Mesenchymal stem cell (in vitro differentiated cells and primary cell): ENCODE results near the gene ATP6V0E2.

ENCODE experiments used
- DNase-seq: peaks from one replicate; pipeline ENCODE4 v3.0.0-alpha.2; 2013
- H2AFZ ChIP-seq: one replicate; pipeline ENCODE4 v1.6.1; 2013; ENCODE audit warnings: low read depth, mild to moderate bottlenecking, control low read depth, inconsistent platforms, low read length, moderate library complexity
- H2AK5ac ChIP-seq: 2 replicates; pipeline ENCODE4 v1.6.1; 2013; ENCODE audit warnings: low read length, moderate library complexity, mild to moderate bottlenecking, inconsistent platforms; ENCODE audit not compliant: severe bottlenecking
- H2BK120ac ChIP-seq: one replicate; pipeline ENCODE4 v1.6.1; 2013; ENCODE audit warnings: low read depth, mild to moderate bottlenecking, inconsistent platforms, low read length, moderate library complexity
- H2BK12ac ChIP-seq, 2 experiments: one replicate each; pipeline ENCODE4 v1.6.1; 2013; ENCODE audit warnings: inconsistent platforms in 2 of 2, low read length in 2 of 2, mild to moderate bottlenecking in 2 of 2, moderate library complexity in 2 of 2, control low read depth in 1 of 2
- H2BK15ac ChIP-seq: one replicate; pipeline ENCODE4 v1.6.1; 2013; ENCODE audit warnings: mild to moderate bottlenecking, low read depth, inconsistent platforms; ENCODE audit not compliant: poor library complexity, severe bottlenecking
- H2BK5ac ChIP-seq: 2 replicates; pipeline ENCODE4 v1.6.1; 2013; ENCODE audit warnings: low read depth, mild to moderate bottlenecking, low read length, control low read depth, inconsistent platforms; ENCODE audit not compliant: poor library complexity, severe bottlenecking
- H3K14ac ChIP-seq, 2 experiments: one replicate each; pipeline ENCODE4 v1.6.1; 2013; ENCODE audit warnings: inconsistent platforms in 2 of 2, low read length in 2 of 2, control low read depth in 1 of 2, mild to moderate bottlenecking in 1 of 2, moderate library complexity in 1 of 2
- H3K18ac ChIP-seq, 2 experiments: one replicate each; pipeline ENCODE4 v1.6.1; 2013; ENCODE audit warnings: inconsistent platforms in 2 of 2, low read length in 2 of 2, control low read depth in 1 of 2, low read depth in 1 of 2, mild to moderate bottlenecking in 1 of 2
- H3K23ac ChIP-seq, 2 experiments: one replicate each; pipeline ENCODE4 v1.6.1; 2013; ENCODE audit warnings: inconsistent platforms in 2 of 2, low read length in 2 of 2, mild to moderate bottlenecking in 2 of 2, moderate library complexity in 2 of 2, control low read depth in 1 of 2
- H3K27ac ChIP-seq: 2 replicates; pipeline ENCODE4 v1.5.1; 2013; ENCODE audit warnings: mild to moderate bottlenecking, moderate library complexity, low read length, control low read depth, inconsistent platforms; ENCODE audit not compliant: poor library complexity, severe bottlenecking
- H3K27me3 ChIP-seq, 2 experiments: 2 replicates each; pipeline versions ENCODE4 v1.6.1 to v1.7.0; 2013; ENCODE audit warnings: low read length in 2 of 2, mild to moderate bottlenecking in 2 of 2, moderate library complexity in 2 of 2, control low read depth in 1 of 2, inconsistent platforms in 1 of 2; ENCODE audit not compliant: control insufficient read depth in 1 of 2, insufficient read depth in 1 of 2
- H3K36me3 ChIP-seq, 2 experiments: 2 replicates each; pipeline versions ENCODE4 v1.6.1 to v1.7.0; 2013; ENCODE audit warnings: low read length in 2 of 2, control low read depth in 1 of 2, inconsistent platforms in 1 of 2, low read depth in 1 of 2, mild to moderate bottlenecking in 1 of 2; ENCODE audit not compliant: insufficient read depth in 2 of 2, control insufficient read depth in 1 of 2
- H3K4ac ChIP-seq, 2 experiments: one replicate each; pipeline ENCODE4 v1.6.1; 2013; ENCODE audit warnings: inconsistent platforms in 2 of 2, low read length in 2 of 2, mild to moderate bottlenecking in 2 of 2, moderate library complexity in 2 of 2, control low read depth in 1 of 2, low read depth in 1 of 2
- H3K4me1 ChIP-seq: 2 replicates; pipeline ENCODE4 v1.6.1; 2013; ENCODE audit warnings: low read depth, low read length, control low read depth; ENCODE audit not compliant: control insufficient read depth, insufficient read depth
- H3K4me2 ChIP-seq: 2 replicates; pipeline ENCODE4 v1.6.1; 2013; ENCODE audit warnings: low read length, mild to moderate bottlenecking, inconsistent platforms; ENCODE audit not compliant: poor library complexity, severe bottlenecking
- H3K4me3 ChIP-seq, 2 experiments: 2 replicates each; pipeline versions ENCODE4 v1.5.1 to v1.7.0; 2013; ENCODE audit warnings: low read length in 2 of 2, mild to moderate bottlenecking in 2 of 2, control low read depth in 1 of 2, low read depth in 1 of 2; ENCODE audit not compliant: insufficient read depth in 1 of 2
- H3K79me1 ChIP-seq: replicated peaks from 2 replicates; pipeline ENCODE4 v1.6.1; 2013; ENCODE audit warnings: mild to moderate bottlenecking, control low read depth, low read length, inconsistent platforms; ENCODE audit not compliant: poor library complexity, severe bottlenecking
- H3K9ac ChIP-seq: 2 replicates; pipeline ENCODE4 v1.7.0; 2013; ENCODE audit warnings: mild to moderate bottlenecking, low read length, moderate library complexity
- H3K9me3 ChIP-seq: 2 replicates; pipeline ENCODE4 v1.7.0; 2013; ENCODE audit warnings: mild to moderate bottlenecking, low read length; ENCODE audit not compliant: control insufficient read depth
- H4K8ac ChIP-seq: one replicate; pipeline ENCODE4 v1.6.1; 2013; ENCODE audit warnings: inconsistent platforms, mild to moderate bottlenecking, low read length, moderate library complexity
- H4K91ac ChIP-seq: one replicate; pipeline ENCODE4 v1.6.1; 2013; ENCODE audit warnings: mild to moderate bottlenecking, low read length, inconsistent platforms
- WGBS: methylation state at CpG from one replicate; pipeline ENCODE4 v1.1.7; 2013; ENCODE audit warnings: mixed read lengths; 5-methylcytosine and 5-hydroxymethylcytosine counted together

Gene ATP6V0E2

DNA sequence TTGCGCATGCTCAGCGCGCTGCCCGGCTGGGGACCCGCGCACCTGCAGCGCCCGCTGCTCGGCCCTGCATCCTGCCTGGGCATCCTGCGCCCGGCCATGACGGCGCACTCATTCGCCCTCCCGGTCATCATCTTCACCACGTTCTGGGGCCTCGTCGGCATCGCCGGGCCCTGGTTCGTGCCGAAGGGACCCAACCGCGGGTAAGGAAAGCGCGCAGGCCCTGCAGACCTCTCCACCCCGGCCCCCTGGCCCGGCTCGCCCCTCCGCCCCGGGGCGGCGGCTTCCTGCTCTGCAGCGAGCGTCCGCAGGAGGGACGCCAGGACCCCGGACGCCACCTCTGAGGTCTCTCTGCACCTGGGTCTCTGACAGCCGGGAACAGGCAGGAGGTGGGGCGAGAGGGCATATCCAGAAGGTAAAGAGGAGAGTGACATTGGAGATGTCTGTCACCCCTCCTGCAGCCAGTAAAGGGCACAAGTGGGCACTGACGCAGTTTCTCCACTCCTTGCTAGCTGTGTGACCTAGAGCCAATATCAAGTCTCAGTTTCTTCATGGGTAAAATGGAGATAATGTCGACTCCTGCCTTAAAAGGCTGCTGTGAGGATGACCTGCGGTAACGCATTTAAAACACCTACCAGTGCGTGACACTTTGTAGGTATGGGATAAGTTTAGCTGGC, 338 bp downstream of the ATP6V0E2 start:
- peak overlapping the region in 1 of 2 experiments; percentile 40 for H3K18ac ChIP-seq
- no peak overlapping the region for H3K23ac ChIP-seq
- no peaks in the 10 kb centered on the region for H3K27me3 ChIP-seq
- H3K4me3 ChIP-seq, result peak overlapping the region; percentile 84 to 85
- no peak overlapping the region for H3K27ac ChIP-seq
- WGBS, result 6% methylated on average over 46 of the region's 46 CpGs
- no peak overlapping the region for H2AK5ac ChIP-seq
- no peak overlapping the region for H2BK120ac ChIP-seq
- no peak overlapping the region for H3K14ac ChIP-seq
- H3K4me2 ChIP-seq, result peak overlapping the region; percentile 90
- no peak overlapping the region for H2BK15ac ChIP-seq
- H3K4me1 ChIP-seq, result peaks cover 8% of the 10 kb centered on the region
- H4K8ac ChIP-seq, result peak overlapping the region; percentile 55
- peaks cover 0 to 5% of the 10 kb centered on the region in 2 experiments for H3K36me3 ChIP-seq
- peak overlapping the region; percentile 81 for H3K9ac ChIP-seq
- H2BK12ac ChIP-seq, result no peak overlapping the region
- H3K9me3 ChIP-seq, result no peaks in the 10 kb centered on the region
- H3K4ac ChIP-seq, result peak overlapping the region in 1 of 2 experiments; percentile 4
- no peak overlapping the region for H4K91ac ChIP-seq
- peak overlapping the region; percentile 88 for H2AFZ ChIP-seq
- DNase-seq, result no peak
- H2BK5ac ChIP-seq, result no peak overlapping the region
- H3K79me1 ChIP-seq, result peaks cover 2% of the 10 kb centered on the region

DNA sequence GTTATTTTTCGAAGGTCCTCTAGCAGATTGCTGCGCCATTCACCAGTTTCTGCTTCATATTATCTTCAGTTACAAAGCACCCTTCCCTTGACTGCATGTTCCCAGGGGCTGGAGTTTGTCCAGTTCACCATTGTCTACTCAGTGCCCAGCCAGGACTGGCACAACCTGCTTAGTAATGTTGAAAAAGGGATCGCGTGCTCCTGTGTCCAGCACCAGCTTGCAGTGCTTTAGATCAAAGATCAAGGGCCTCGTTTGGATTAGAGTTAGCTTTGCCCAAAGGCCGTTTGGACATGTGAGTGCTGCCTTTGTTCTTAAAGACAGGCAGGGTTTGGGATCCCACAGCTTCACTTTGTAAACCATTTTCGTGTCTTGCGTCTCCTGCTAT, 867 bp downstream of the ATP6V0E2 start:
- no peaks in the 10 kb centered on the region for H3K9me3 ChIP-seq
- H3K14ac ChIP-seq, result no peak overlapping the region
- WGBS, result 88% methylated on average over 8 of the region's 8 CpGs
- H2BK12ac ChIP-seq, result no peak overlapping the region
- peaks cover 8% of the 10 kb centered on the region for H3K4me1 ChIP-seq
- H3K18ac ChIP-seq, result no peak overlapping the region
- H3K4me2 ChIP-seq, result no peak overlapping the region
- H2BK15ac ChIP-seq, result no peak overlapping the region
- H2BK120ac ChIP-seq, result no peak overlapping the region
- no peak overlapping the region for H3K27ac ChIP-seq
- DNase-seq, result no peak
- H3K79me1 ChIP-seq, result peaks cover 2% of the 10 kb centered on the region
- H3K9ac ChIP-seq, result no peak overlapping the region
- peaks cover 0 to 5% of the 10 kb centered on the region in 2 experiments for H3K36me3 ChIP-seq
- no peak overlapping the region for H2AK5ac ChIP-seq
- no peak overlapping the region for H2AFZ ChIP-seq
- H3K4ac ChIP-seq, result no peak overlapping the region
- H2BK5ac ChIP-seq, result no peak overlapping the region
- peak overlapping the region in 1 of 2 experiments; percentile 85 for H3K4me3 ChIP-seq
- no peak overlapping the region for H4K91ac ChIP-seq
- H3K23ac ChIP-seq, result no peak overlapping the region
- H3K27me3 ChIP-seq, result no peaks in the 10 kb centered on the region
- H4K8ac ChIP-seq, result no peak overlapping the region

DNA sequence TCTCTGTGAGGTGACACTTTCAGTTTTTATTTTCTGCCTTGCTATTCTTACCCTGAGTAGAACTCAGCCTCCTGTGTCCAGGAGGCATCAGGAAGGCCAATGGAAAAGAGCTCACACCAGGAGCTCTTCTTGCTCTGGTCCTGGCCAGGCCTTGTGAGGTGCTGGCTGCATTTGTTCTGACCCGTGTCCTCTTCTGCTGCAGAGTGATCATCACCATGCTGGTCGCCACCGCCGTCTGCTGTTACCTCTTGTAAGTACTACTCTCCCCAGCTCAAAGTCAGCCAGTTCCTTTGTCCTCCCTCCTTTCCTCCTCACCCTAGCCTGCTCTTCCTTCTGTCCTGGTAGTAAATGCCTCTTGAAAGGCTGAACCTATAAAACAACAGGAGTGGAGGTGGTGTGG, 1.6 kb downstream of the ATP6V0E2 start:
- Histone ChIP-seq H3K27me3 (no peaks in the 10 kb centered on the region), H3K4me2 (no peak overlapping the region), H3K23ac (no peak overlapping the region), H3K4ac (no peak overlapping the region), H3K4me3 (no peak overlapping the region), H2AFZ (no peak overlapping the region), H2AK5ac (no peak overlapping the region), H3K9me3 (no peaks in the 10 kb centered on the region), H4K91ac (no peak overlapping the region), H2BK15ac (no peak overlapping the region), H3K4me1 (peaks cover 8% of the 10 kb centered on the region), H3K14ac (no peak overlapping the region), H4K8ac (no peak overlapping the region), H3K79me1 (peaks cover 2% of the 10 kb centered on the region), H2BK120ac (no peak overlapping the region), H3K27ac (no peak overlapping the region), H3K18ac (no peak overlapping the region), H2BK5ac (no peak overlapping the region), H3K36me3 (peaks cover 0 to 11% of the 10 kb centered on the region in 2 experiments), H2BK12ac (no peak overlapping the region), H3K9ac (no peak overlapping the region)
- DNase-seq, result no peak
- 97% methylated on average over 4 of the region's 4 CpGs for WGBS

DNA sequence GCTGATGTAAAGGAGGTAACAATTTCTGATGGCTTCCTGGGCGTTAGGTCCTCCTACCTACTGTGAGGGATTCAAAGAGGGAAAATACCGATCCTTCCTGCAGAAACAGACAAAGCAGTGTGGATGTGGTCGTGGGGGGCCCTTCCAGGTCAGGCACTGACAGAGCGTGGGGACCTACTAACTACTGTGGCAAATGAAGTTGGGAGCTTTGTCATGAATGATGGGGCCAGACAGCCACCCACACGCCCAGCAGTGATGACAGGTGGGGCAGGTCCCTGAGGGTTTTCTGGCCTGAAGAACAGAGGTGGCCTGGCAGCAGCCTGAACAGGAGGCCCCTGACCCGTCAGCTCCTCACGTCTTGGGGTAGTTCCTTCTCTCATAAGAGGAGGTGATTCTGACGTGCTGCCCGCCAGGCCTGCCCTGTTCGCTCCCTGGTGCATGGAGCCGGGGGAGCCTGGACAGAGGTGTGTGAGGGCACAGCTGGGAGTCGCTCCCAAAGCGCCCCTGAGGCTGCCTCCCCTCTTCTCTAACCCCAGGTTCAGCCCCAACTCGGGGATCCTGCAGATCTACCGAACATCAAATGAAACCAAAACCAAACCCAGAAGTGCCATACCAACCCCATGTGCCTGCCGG, 4.2 kb downstream of the ATP6V0E2 start:
- no peaks in the 10 kb centered on the region for H3K9me3 ChIP-seq
- H2AK5ac ChIP-seq, result no peak overlapping the region
- H3K79me1 ChIP-seq, result peaks cover 2% of the 10 kb centered on the region
- H2BK5ac ChIP-seq, result no peak overlapping the region
- peaks cover 0 to 3% of the 10 kb centered on the region in 2 experiments for H3K27me3 ChIP-seq
- H3K18ac ChIP-seq, result no peak overlapping the region
- 80% methylated on average over 15 of the region's 16 CpGs for WGBS
- no peak overlapping the region for H4K8ac ChIP-seq
- H3K4me1 ChIP-seq, result peaks cover 23% of the 10 kb centered on the region
- H2BK12ac ChIP-seq, result no peak overlapping the region
- no peak overlapping the region for H4K91ac ChIP-seq
- H2AFZ ChIP-seq, result no peak overlapping the region
- no peak overlapping the region for H3K9ac ChIP-seq
- H3K4me3 ChIP-seq, result no peak overlapping the region
- H2BK120ac ChIP-seq, result no peak overlapping the region
- no peak for DNase-seq
- H3K4me2 ChIP-seq, result no peak overlapping the region
- no peak overlapping the region for H3K27ac ChIP-seq
- H3K4ac ChIP-seq, result no peak overlapping the region
- no peak overlapping the region for H3K23ac ChIP-seq
- H3K36me3 ChIP-seq, result peaks cover 0 to 16% of the 10 kb centered on the region in 2 experiments
- H3K14ac ChIP-seq, result no peak overlapping the region
- no peak overlapping the region for H2BK15ac ChIP-seq
